Lower lobe of right lung (tissue), 2 donors: ENCODE measurements around the gene TMEM132C. TPM values are rescaled to one million over a fixed set of nuclear protein-coding genes. Genes with fewer than 3 reads are reported as not detected.
A peak's percentile ranks its signal among the peaks of the same experiment; 100 is the strongest.

Experiments used
- ATAC-seq, 2 donors: fragments of 200-7000 bp; cut with Tn5 transposase; one replicate each; pipeline ENCODE4 v1.9.1; 2020 to 2022; ENCODE audit warnings: mild to moderate bottlenecking in 2 of 2, moderate library complexity in 2 of 2
- DNase-seq: peaks from one replicate; pipeline ENCODE4 v3.0.0-alpha.2; 2020
- H3K27ac ChIP-seq: fragments of 200-600 bp; one replicate; pipeline ENCODE4 v1.8.0; 2022
- H3K27me3 ChIP-seq: fragments of 200-600 bp; one replicate; pipeline ENCODE4 v1.8.0; 2022; ENCODE audit warnings: low read depth
- H3K36me3 ChIP-seq: fragments of 200-600 bp; one replicate; pipeline ENCODE4 v1.8.0; 2022; ENCODE audit warnings: mild to moderate bottlenecking
- H3K4me1 ChIP-seq: fragments of 200-600 bp; one replicate; pipeline ENCODE4 v1.8.0; 2022
- H3K4me3 ChIP-seq: fragments of 200-600 bp; one replicate; pipeline ENCODE4 v1.8.0; 2022; ENCODE audit warnings: mild to moderate bottlenecking
- H3K9me3 ChIP-seq: fragments of 200-600 bp; one replicate; pipeline ENCODE4 v1.8.0; 2022
- intact Hi-C: fragments of 100-400 bp; cut with DNase I; formaldehyde crosslinking; loops from one replicate; pipeline ENCODE4 v1.11.0; 2022
- total RNA-seq: library from RNA; stranded (reverse); fragmentation: NEBNext Ultra II Directional; extraction: Animal tissue kit (Norgen Biotek cat#: 25700); gene quantifications from one replicate; pipeline ENCODE4 v1.2.1, GENCODE V29; 2021
- TF ChIP-seq, protein P1 (sequence below): fragments of 200-600 bp; IDR thresholded peaks from one replicate; pipeline ENCODE4 v1.8.0; 2022; ENCODE audit warnings: antibody characterized with exemption, mild to moderate bottlenecking
- donor health status: DM: no; HTN: yes; CAD: no; lungs with severe emphysema.

The TMEM132C gene
- total RNA-seq, 1 donor from 2014 or later = 1.6 TPM

DNA sequence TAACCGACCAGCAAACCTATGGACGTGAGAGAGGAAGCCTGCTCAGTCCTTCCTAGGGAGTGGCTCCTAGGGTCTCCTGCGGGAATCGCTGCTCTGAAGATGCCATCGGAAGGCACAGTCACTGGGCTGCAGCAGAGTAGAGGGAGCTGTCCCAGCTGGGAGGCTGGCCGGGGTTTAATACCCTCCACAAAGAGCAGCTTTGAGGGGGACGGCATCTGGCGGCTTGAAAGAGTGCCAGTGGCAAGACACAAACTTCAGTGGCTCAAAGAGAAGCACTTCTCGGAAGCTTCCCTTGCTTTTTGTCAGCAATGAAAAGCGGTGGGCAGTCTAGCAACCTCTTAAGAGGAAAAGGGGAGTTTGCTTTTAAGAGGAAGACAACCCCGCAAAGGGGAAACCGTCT lies 114.6 kb downstream of the TMEM132C start:
- H3K27me3 ChIP-seq = peaks cover 21% of the 10 kb centered on the region
- H3K27ac ChIP-seq = no peak overlapping the region
- intact Hi-C loops = no loop called here
- no peak overlapping the region for H3K4me3 ChIP-seq
- TF ChIP-seq, protein P1, sequence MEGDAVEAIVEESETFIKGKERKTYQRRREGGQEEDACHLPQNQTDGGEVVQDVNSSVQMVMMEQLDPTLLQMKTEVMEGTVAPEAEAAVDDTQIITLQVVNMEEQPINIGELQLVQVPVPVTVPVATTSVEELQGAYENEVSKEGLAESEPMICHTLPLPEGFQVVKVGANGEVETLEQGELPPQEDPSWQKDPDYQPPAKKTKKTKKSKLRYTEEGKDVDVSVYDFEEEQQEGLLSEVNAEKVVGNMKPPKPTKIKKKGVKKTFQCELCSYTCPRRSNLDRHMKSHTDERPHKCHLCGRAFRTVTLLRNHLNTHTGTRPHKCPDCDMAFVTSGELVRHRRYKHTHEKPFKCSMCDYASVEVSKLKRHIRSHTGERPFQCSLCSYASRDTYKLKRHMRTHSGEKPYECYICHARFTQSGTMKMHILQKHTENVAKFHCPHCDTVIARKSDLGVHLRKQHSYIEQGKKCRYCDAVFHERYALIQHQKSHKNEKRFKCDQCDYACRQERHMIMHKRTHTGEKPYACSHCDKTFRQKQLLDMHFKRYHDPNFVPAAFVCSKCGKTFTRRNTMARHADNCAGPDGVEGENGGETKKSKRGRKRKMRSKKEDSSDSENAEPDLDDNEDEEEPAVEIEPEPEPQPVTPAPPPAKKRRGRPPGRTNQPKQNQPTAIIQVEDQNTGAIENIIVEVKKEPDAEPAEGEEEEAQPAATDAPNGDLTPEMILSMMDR = no peak
- no peak for DNase-seq
- ATAC-seq = peak in 1 of 2 donors; percentile 21
- H3K4me1 ChIP-seq = no peaks in the 10 kb centered on the region
- H3K9me3 ChIP-seq = no peaks in the 10 kb centered on the region
- H3K36me3 ChIP-seq = no peaks in the 10 kb centered on the region

GRCh38 chr12:128381946-128382345 lies 115.0 kb downstream of the TMEM132C start:
- Histone ChIP-seq H3K9me3 (no peaks in the 10 kb centered on the region), H3K36me3 (no peaks in the 10 kb centered on the region), H3K27ac (no peak overlapping the region), H3K4me1 (no peaks in the 10 kb centered on the region), H3K4me3 (no peak overlapping the region), H3K27me3 (peaks cover 21% of the 10 kb centered on the region)
- DNase-seq (no peak), ATAC-seq (no peak)
- TF ChIP-seq, protein P1 = no peak
- intact Hi-C loops = no loop called here

DNA sequence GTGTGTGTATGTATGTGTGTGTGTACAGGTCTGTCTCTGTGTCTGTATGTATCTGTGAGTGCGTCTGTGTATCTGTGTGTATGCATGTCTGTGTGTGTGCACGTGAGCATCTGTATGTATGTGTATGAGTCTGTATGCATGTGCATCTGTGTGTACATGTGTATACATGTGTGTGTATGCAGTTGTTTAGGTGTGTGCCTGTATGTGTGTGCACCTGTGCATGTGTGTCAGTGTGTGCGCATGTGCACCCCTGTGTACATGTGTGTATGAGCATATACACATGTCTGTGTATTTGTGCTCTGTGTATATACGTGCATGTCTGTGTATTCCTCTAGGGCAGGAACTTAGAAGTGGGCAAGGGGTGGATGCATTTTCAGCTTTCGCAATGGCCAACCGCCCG lies 116.0 kb downstream of the TMEM132C start:
- ATAC-seq (no peak), DNase-seq (no peak)
- Histone ChIP-seq H3K36me3 (no peaks in the 10 kb centered on the region), H3K4me1 (no peaks in the 10 kb centered on the region), H3K9me3 (no peaks in the 10 kb centered on the region), H3K27me3 (peaks cover 21% of the 10 kb centered on the region), H3K4me3 (no peak overlapping the region), H3K27ac (no peak overlapping the region)
- intact Hi-C loops = no loop called here
- TF ChIP-seq, protein P1 = no peak

GRCh38 chr12:128383357-128383937 lies 116.5 kb downstream of the TMEM132C start:
- no peak for ATAC-seq
- TF ChIP-seq, protein P1 = no peak

GRCh38 chr12:128385736-128386135 lies 118.8 kb downstream of the TMEM132C start:
- TF ChIP-seq, protein P1 = no peak
- peaks cover 30% of the 10 kb centered on the region for H3K27me3 ChIP-seq
- intact Hi-C loops = no loop called here
- no peak overlapping the region for H3K27ac ChIP-seq
- H3K36me3 ChIP-seq = no peaks in the 10 kb centered on the region
- no peak for ATAC-seq
- H3K4me1 ChIP-seq = no peaks in the 10 kb centered on the region
- no peaks in the 10 kb centered on the region for H3K9me3 ChIP-seq
- no peak for DNase-seq
- H3K4me3 ChIP-seq = no peak overlapping the region

More at GRCh38 chr12:128383357-128383937, 116.5 kb downstream of the TMEM132C start:
- Histone ChIP-seq H3K36me3 (no peaks in the 10 kb centered on the region), H3K4me1 (no peaks in the 10 kb centered on the region), H3K27me3 (peaks cover 21% of the 10 kb centered on the region), H3K9me3 (no peaks in the 10 kb centered on the region), H3K27ac (no peak overlapping the region), H3K4me3 (no peak overlapping the region)
- intact Hi-C loops = no loop called here
- no peak for DNase-seq
